Sigmoid colon (tissue), 4 donors: Measurements from ENCODE around the gene BIN1.

Experiments used
- CTCF ChIP-seq, 4 experiments: fragments of 450-650 bp in 3 of 4; fragments of 200-600 bp in 1 of 4; IDR thresholded peaks; one replicate each; pipeline ENCODE4 v1.5.1; 2016 to 2019; ENCODE audit warnings: antibody characterized with exemption in 4 of 4, mild to moderate bottlenecking in 3 of 4, moderate library complexity in 2 of 4
- EP300 ChIP-seq, 4 donors: sonication (generic); formaldehyde crosslinking; IDR thresholded peaks; one replicate each; pipeline ENCODE4 v1.6.1; 2017; ENCODE audit warnings: antibody characterized with exemption in 4 of 4
- POLR2A ChIP-seq, 2 donors: fragments of 450-650 bp; IDR thresholded peaks; one replicate each; pipeline ENCODE4 v1.6.1; 2016; ENCODE audit warnings: antibody characterized with exemption in 2 of 2, mild to moderate bottlenecking in 2 of 2, moderate library complexity in 2 of 2
- POLR2AphosphoS5 ChIP-seq, 4 donors: sonication (generic); formaldehyde crosslinking; IDR thresholded peaks; one replicate each; pipeline ENCODE4 v1.6.1; 2017; ENCODE audit warnings: antibody characterized with exemption in 4 of 4

- TF ChIP-seq CTCF (IDR thresholded peaks at IDR 0.05) = no peak
- TF ChIP-seq POLR2AphosphoS5 (IDR thresholded peaks at IDR 0.05) = no peak
- no peak for TF ChIP-seq EP300 (IDR thresholded peaks at IDR 0.05)
- TF ChIP-seq POLR2A (IDR thresholded peaks at IDR 0.05) = no peak
Observed at GRCh38 chr2:127034883-127035611, 71.9 kb downstream of the BIN1 start.
